Fibroblast of lung (primary cell): ENCODE measurements around the gene LIMCH1. TPM values are rescaled to one million over a fixed set of nuclear protein-coding genes. Genes with fewer than 3 reads are reported as not detected.

ENCODE experiments used
- DNase-seq, 2 donors: peaks; one replicate each; pipeline versions ENCODE4 v3.0.0 to v3.0.0-alpha.2; 2010; ENCODE audit warnings: low read depth in 2 of 2
- H2AFZ ChIP-seq: 2 replicates; pipeline ENCODE4 v1.5.1; 2012; ENCODE audit warnings: low read length, control low read depth, inconsistent platforms
- H3K27ac ChIP-seq: 2 replicates; pipeline ENCODE4 v1.5.1; 2011; ENCODE audit warnings: low read length, control low read depth; ENCODE audit not compliant: insufficient read depth
- H3K27me3 ChIP-seq: 2 replicates; pipeline ENCODE4 v1.5.1; 2011; ENCODE audit warnings: mild to moderate bottlenecking, low read length; ENCODE audit not compliant: control insufficient read depth, insufficient read depth
- H3K36me3 ChIP-seq: 2 replicates; pipeline ENCODE4 v1.5.1; 2011; ENCODE audit warnings: low read length; ENCODE audit not compliant: control insufficient read depth, insufficient read depth
- H3K4me1 ChIP-seq: 2 replicates; pipeline ENCODE4 v1.5.1; 2011; ENCODE audit warnings: low read length; ENCODE audit not compliant: control insufficient read depth, insufficient read depth; ENCODE audit errors: extremely low read depth
- H3K4me2 ChIP-seq: 2 replicates; pipeline ENCODE4 v1.5.1; 2011; ENCODE audit warnings: low read length, control low read depth; ENCODE audit not compliant: insufficient read depth; ENCODE audit errors: extremely low read depth
- H3K4me3 ChIP-seq, 4 experiments: fragments of 200-600 bp in 1 of 4; sonication (generic) in 1 of 4; replicated peaks in 1 of 4; 2 replicates each; pipeline ENCODE4 v1.5.1; 2011 to 2016; ENCODE audit warnings: low read length in 4 of 4, low read depth in 3 of 4, mild to moderate bottlenecking in 3 of 4, control low read depth in 2 of 4, inconsistent platforms in 1 of 4, mixed read lengths in 1 of 4; ENCODE audit not compliant: insufficient read depth in 1 of 4; ENCODE audit errors: control extremely low read depth in 1 of 4
- H3K79me2 ChIP-seq: 2 replicates; pipeline ENCODE4 v1.5.1; 2012; ENCODE audit warnings: mild to moderate bottlenecking, low read length, inconsistent platforms; ENCODE audit not compliant: control insufficient read depth, insufficient read depth
- H3K9ac ChIP-seq: 2 replicates; pipeline ENCODE4 v1.5.1; 2011; ENCODE audit warnings: mild to moderate bottlenecking, low read length, control low read depth; ENCODE audit not compliant: insufficient read depth
- H3K9me3 ChIP-seq: 2 replicates; pipeline ENCODE4 v1.5.1; 2012; ENCODE audit warnings: low read depth, low read length; ENCODE audit not compliant: control insufficient read depth, insufficient read depth
- H4K20me1 ChIP-seq: 2 replicates; pipeline ENCODE4 v1.5.1; 2011; ENCODE audit warnings: low read length; ENCODE audit not compliant: control insufficient read depth, insufficient read depth; ENCODE audit errors: extremely low read depth
- EZH2 ChIP-seq: IDR thresholded peaks from 2 replicates; pipeline ENCODE4 v1.5.1; 2012; ENCODE audit warnings: low read length, control low read depth, mild to moderate bottlenecking; ENCODE audit errors: missing control alignments
- polyA plus RNA-seq, 2 donors: library from polyadenylated mRNA; depleted of rRNA in 1 of 2; stranded (reverse) in 1 of 2; unstranded in 1 of 2; fragments of >200 nt; gene quantifications; 2 replicates each; pipeline ENCODE4 v1.2.1, GENCODE V29; 2011 to 2012; ENCODE audit warnings: missing spikeins in 1 of 2
- total RNA-seq: library from RNA; depleted of rRNA; stranded (reverse); fragments of >200 nt; gene quantifications from 2 replicates; pipeline ENCODE4 v1.2.1, GENCODE V29; 2014
- TF ChIP-seq, protein P1 (sequence below), 2 donors: IDR thresholded peaks in 1 of 2; conservative IDR thresholded peaks in 1 of 2; 1 replicate in 1 of 2; 2 replicates in 1 of 2; pipeline ENCODE4 v1.5.1; 2011 to 2012; ENCODE audit warnings: low read length in 2 of 2, control low read depth in 1 of 2, inconsistent platforms in 1 of 2, low read depth in 1 of 2, mild to moderate bottlenecking in 1 of 2

Gene LIMCH1
- total and polyA plus RNA-seq, 2 donors (not counting 1 experiment from before 2014, with no cell fraction given): 2.8 to 4.6 TPM

DNA sequence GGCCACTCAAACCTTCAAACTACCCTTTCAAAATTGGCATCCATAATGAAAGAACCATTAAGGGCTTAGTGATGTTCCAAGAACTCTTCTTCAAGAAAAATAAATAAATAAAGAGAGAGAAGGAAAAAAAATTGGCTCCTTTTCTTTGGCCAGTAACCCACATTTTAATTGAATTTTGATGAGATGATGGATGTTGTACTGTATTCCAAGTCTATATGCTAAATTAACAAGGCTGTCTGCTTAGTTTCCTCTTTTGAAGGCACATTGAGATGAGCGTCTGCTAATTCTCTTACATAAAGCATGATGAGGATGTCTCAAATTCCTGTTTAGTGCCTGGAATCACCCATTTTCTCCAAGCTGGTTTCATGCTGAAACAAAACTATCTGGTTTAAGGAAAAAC lies 177.2 kb downstream of the LIMCH1 start:
- no peak for TF ChIP-seq EZH2
- TF ChIP-seq, protein P1, sequence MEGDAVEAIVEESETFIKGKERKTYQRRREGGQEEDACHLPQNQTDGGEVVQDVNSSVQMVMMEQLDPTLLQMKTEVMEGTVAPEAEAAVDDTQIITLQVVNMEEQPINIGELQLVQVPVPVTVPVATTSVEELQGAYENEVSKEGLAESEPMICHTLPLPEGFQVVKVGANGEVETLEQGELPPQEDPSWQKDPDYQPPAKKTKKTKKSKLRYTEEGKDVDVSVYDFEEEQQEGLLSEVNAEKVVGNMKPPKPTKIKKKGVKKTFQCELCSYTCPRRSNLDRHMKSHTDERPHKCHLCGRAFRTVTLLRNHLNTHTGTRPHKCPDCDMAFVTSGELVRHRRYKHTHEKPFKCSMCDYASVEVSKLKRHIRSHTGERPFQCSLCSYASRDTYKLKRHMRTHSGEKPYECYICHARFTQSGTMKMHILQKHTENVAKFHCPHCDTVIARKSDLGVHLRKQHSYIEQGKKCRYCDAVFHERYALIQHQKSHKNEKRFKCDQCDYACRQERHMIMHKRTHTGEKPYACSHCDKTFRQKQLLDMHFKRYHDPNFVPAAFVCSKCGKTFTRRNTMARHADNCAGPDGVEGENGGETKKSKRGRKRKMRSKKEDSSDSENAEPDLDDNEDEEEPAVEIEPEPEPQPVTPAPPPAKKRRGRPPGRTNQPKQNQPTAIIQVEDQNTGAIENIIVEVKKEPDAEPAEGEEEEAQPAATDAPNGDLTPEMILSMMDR (conservative IDR thresholded peaks at IDR 0.05 in 1 of 2, IDR thresholded peaks at IDR 0.05 in 1 of 2; ENCODE audit: low read depth in 1 of 2, low read length in 2 of 2): no peak
- no peak for DNase-seq
- no peaks in the 10 kb centered on the region for H4K20me1 ChIP-seq
- no peaks in the 10 kb centered on the region for H3K79me2 ChIP-seq
- H3K9ac ChIP-seq: no peak overlapping the region
- H3K4me2 ChIP-seq: no peak overlapping the region
- H3K27ac ChIP-seq: no peak overlapping the region
- no peaks in the 10 kb centered on the region for H3K27me3 ChIP-seq
- H3K36me3 ChIP-seq: no peaks in the 10 kb centered on the region
- no peaks in the 10 kb centered on the region for H3K9me3 ChIP-seq
- no peaks in the 10 kb centered on the region for H3K4me1 ChIP-seq
- no peak overlapping the region for H2AFZ ChIP-seq
- H3K4me3 ChIP-seq: no peak overlapping the region

DNA sequence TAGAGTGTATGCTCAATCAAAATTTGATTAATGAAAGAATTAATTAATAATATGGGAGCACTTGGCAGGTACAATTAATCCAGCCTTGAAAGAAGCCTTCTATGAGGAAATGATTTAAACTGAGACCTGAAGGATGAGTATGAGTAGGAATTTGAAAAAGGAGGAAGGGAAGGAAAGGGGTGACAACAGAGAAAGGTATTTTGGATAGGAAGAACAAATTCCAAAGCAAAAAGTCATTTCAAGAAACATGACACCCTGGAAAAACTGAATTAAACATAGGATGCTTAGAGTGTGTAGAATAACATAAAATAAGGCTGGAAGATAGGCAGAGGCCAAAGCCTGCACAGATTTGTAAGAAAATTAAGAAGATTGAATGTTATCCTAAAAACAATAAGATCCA lies 180.9 kb downstream of the LIMCH1 start:
- no peak for TF ChIP-seq EZH2
- TF ChIP-seq, protein P1 (conservative IDR thresholded peaks at IDR 0.05 in 1 of 2, IDR thresholded peaks at IDR 0.05 in 1 of 2; ENCODE audit: low read depth in 1 of 2, low read length in 2 of 2): no peak

DNA sequence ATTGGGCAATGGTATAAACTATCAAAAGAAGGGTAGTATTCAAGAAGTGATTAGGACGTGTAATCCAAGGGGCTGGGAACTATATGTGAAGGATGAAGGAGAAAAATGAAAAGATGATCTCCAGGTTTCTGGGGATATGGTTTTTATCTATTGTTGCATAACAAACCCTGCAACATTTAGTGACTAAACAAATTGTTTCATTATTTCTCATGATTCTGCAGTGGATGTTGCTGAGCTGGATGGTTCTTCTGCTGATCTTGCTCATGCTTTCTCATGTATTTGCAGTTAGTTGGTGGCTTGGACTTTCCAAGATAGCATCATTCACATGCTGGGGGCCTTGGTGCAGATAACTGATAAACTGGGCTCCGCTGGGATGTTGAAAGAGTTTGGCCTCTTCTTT lies 181.5 kb downstream of the LIMCH1 start:
- Histone ChIP-seq H3K27me3 (no peaks in the 10 kb centered on the region), H3K4me3 (no peak overlapping the region), H3K79me2 (no peaks in the 10 kb centered on the region), H2AFZ (no peak overlapping the region), H3K4me2 (no peak overlapping the region), H3K9ac (no peak overlapping the region), H3K9me3 (no peaks in the 10 kb centered on the region), H3K4me1 (no peaks in the 10 kb centered on the region), H4K20me1 (no peaks in the 10 kb centered on the region), H3K27ac (no peak overlapping the region), H3K36me3 (no peaks in the 10 kb centered on the region)
- TF ChIP-seq EZH2: no peak
- TF ChIP-seq, protein P1 (conservative IDR thresholded peaks at IDR 0.05 in 1 of 2, IDR thresholded peaks at IDR 0.05 in 1 of 2; ENCODE audit: low read depth in 1 of 2, low read length in 2 of 2): no peak
- DNase-seq: peak in 1 of 2 donors; percentile 6

More for the DNA sequence above, 180.9 kb downstream of the LIMCH1 start:
- no peak overlapping the region for H2AFZ ChIP-seq
- no peaks in the 10 kb centered on the region for H3K9me3 ChIP-seq
- H3K27me3 ChIP-seq: no peaks in the 10 kb centered on the region
- H3K27ac ChIP-seq: no peak overlapping the region
- peak; percentile 43 to 65 for DNase-seq
- no peaks in the 10 kb centered on the region for H3K4me1 ChIP-seq
- H3K4me3 ChIP-seq: no peak overlapping the region
- H3K36me3 ChIP-seq: no peaks in the 10 kb centered on the region
- no peak overlapping the region for H3K4me2 ChIP-seq
- H3K79me2 ChIP-seq: no peaks in the 10 kb centered on the region
- H4K20me1 ChIP-seq: no peaks in the 10 kb centered on the region
- H3K9ac ChIP-seq: no peak overlapping the region
